Smooth muscle cell (in vitro differentiated cells): ENCODE data around the gene ITGA5. TPM values are rescaled to one million over a fixed set of nuclear protein-coding genes. Genes with fewer than 3 reads are reported as not detected.

Experiments used
- DNase-seq: peaks from one replicate; lab custom pipeline; 2025; ENCODE audit not compliant: unreplicated experiment; lab: John Stamatoyannopoulos, UW
- H2AFZ ChIP-seq: fragments of 200-600 bp; sonication (generic); 2 replicates; pipeline ENCODE4 v1.6.0; 2016; ENCODE audit warnings: antibody characterized with exemption, low read depth, mild to moderate bottlenecking
- H3F3A ChIP-seq: fragments of 200-600 bp; sonication (generic); 2 replicates; pipeline ENCODE4 v1.6.0; 2017; ENCODE audit warnings: antibody characterized with exemption, low read depth
- H3K27ac ChIP-seq: fragments of 200-600 bp; sonication (generic); 2 replicates; pipeline ENCODE4 v1.5.1; 2016; ENCODE audit warnings: low read depth, mild to moderate bottlenecking
- H3K27me3 ChIP-seq: fragments of 200-600 bp; sonication (generic); 2 replicates; pipeline ENCODE4 v1.6.1; 2016; ENCODE audit warnings: low read depth, mild to moderate bottlenecking
- H3K36me3 ChIP-seq: fragments of 200-600 bp; sonication (generic); 2 replicates; pipeline ENCODE4 v1.5.1; 2016; ENCODE audit warnings: low read depth
- H3K4me1 ChIP-seq: fragments of 200-600 bp; sonication (generic); 2 replicates; pipeline ENCODE4 v1.5.1; 2016; ENCODE audit warnings: low read depth
- H3K4me2 ChIP-seq: fragments of 200-600 bp; sonication (generic); 2 replicates; pipeline ENCODE4 v1.6.0; 2016; ENCODE audit warnings: mild to moderate bottlenecking
- H3K4me3 ChIP-seq: fragments of 200-600 bp; sonication (generic); 2 replicates; pipeline ENCODE4 v1.5.1; 2016; ENCODE audit warnings: mild to moderate bottlenecking
- H3K79me2 ChIP-seq: fragments of 200-600 bp; sonication (generic); 2 replicates; pipeline ENCODE4 v1.6.0; 2016; ENCODE audit warnings: low read depth, mild to moderate bottlenecking
- H3K9ac ChIP-seq: fragments of 200-600 bp; sonication (generic); 2 replicates; pipeline ENCODE4 v1.6.0; 2016; ENCODE audit warnings: low read depth
- H3K9me3 ChIP-seq: fragments of 200-600 bp; sonication (generic); replicated peaks from 2 replicates; pipeline ENCODE4 v1.5.1; 2016; ENCODE audit warnings: low read depth
- H4K20me1 ChIP-seq: fragments of 200-600 bp; sonication (generic); 2 replicates; pipeline ENCODE4 v1.6.0; 2016; ENCODE audit warnings: low read depth
- CTCF ChIP-seq: fragments of 200-600 bp; sonication (generic); IDR thresholded peaks from 2 replicates; pipeline ENCODE4 v1.5.1; 2017; ENCODE audit warnings: borderline replicate concordance, mild to moderate bottlenecking, antibody characterized with exemption; ENCODE audit not compliant: insufficient read depth, poor library complexity, severe bottlenecking
- WGBS: methylation state at CpG from one replicate; pipeline ENCODE4 v1.1.7; 2016; ENCODE audit warnings: low lambda C conversion rate; 5-methylcytosine and 5-hydroxymethylcytosine counted together
- polyA plus RNA-seq: library from polyadenylated mRNA; unstranded; fragments of >200 nt; fragmentation: Nextera tagmentation; extraction: Ambion mirVana; gene quantifications from 2 replicates; pipeline ENCODE4 v1.2.1, GENCODE V29; 2016
- total RNA-seq: library from RNA; depleted of rRNA; stranded (reverse); fragments of >200 nt; gene quantifications from 2 replicates; pipeline ENCODE4 v1.2.3, GENCODE V29; 2014

Gene ITGA5
- total and polyA plus RNA-seq, 2 experiments from 2014 or later: 163 to 192 TPM

DNA sequence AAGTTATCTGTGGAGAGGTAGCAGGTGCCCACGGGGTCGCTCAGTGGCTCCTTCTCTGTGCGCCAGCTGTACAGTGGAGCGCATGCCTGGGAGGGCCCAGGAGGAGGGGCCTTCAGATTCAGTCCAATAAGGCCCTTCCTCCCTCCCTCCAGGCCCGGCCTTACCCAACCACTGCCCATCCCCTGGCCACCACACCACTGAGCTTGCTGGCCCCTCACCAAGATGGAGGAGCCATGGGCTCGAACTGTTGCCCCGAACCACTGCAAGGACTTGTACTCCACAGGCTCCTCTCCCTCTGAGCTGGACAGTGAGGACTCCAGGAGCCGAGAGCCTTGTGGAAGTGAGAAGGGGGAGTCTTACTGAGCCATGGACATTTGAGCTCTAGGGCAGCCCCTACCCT, 9.8 kb downstream of the ITGA5 start:
- Histone ChIP-seq H3K4me3 (no peak overlapping the region), H3K4me2 (no peak overlapping the region), H3F3A (peaks cover 20% of the 10 kb centered on the region), H3K27ac (no peak overlapping the region), H3K4me1 (peaks cover 3% of the 10 kb centered on the region), H3K27me3 (no peaks in the 10 kb centered on the region), H3K9ac (no peak overlapping the region), H3K9me3 (no peaks in the 10 kb centered on the region), H2AFZ (no peak overlapping the region), H3K36me3 (peaks cover 10% of the 10 kb centered on the region), H4K20me1 (peaks cover 60% of the 10 kb centered on the region), H3K79me2 (peaks cover 39% of the 10 kb centered on the region)
- no peak for DNase-seq
- no peak for TF ChIP-seq CTCF
- WGBS: 99% methylated on average over 8 of the region's 8 CpGs

GRCh38 chr12:54407183-54407905, 11.7 kb downstream of the ITGA5 start:
- TF ChIP-seq CTCF: no peak
- no peaks in the 10 kb centered on the region for H3K9me3 ChIP-seq
- H4K20me1 ChIP-seq: peaks cover 48% of the 10 kb centered on the region
- H3K27me3 ChIP-seq: no peaks in the 10 kb centered on the region
- H3K79me2 ChIP-seq: peaks cover 20% of the 10 kb centered on the region
- no peak overlapping the region for H2AFZ ChIP-seq
- no peaks in the 10 kb centered on the region for H3K4me1 ChIP-seq
- H3K36me3 ChIP-seq: peaks cover 10% of the 10 kb centered on the region
- H3K4me3 ChIP-seq: no peak overlapping the region
- DNase-seq: no peak
- 97% methylated on average over 5 of the region's 5 CpGs for WGBS
- no peak overlapping the region for H3K9ac ChIP-seq
- no peak overlapping the region for H3K4me2 ChIP-seq
- H3K27ac ChIP-seq: no peak overlapping the region
- H3F3A ChIP-seq: peaks cover 23% of the 10 kb centered on the region

DNA sequence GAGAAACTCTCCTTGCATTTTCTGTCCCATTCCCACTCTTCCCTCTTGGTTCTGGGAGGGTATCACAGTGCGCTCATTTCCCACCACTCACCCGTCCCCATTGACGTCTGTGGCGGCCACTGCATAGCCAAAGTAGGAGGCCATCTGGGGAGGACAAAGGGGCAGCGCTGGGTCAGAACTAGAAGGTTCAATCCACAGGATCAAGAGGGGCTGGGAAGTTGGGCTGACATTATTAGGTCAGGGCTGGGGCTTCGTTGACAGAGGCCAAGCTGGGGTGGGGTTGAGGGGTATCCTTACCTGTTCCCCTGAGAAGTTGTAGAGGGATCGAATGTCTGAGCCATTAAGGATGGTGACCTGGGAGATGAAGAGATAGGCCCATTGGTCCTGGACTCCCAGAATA, 13.5 kb downstream of the ITGA5 start:
- H3K36me3 ChIP-seq: peaks cover 10% of the 10 kb centered on the region

More for the DNA sequence above, 13.5 kb downstream of the ITGA5 start:
- Histone ChIP-seq H3K9me3 (no peaks in the 10 kb centered on the region), H4K20me1 (peaks cover 32% of the 10 kb centered on the region), H3K27me3 (no peaks in the 10 kb centered on the region), H2AFZ (no peak overlapping the region), H3K9ac (no peak overlapping the region), H3K4me2 (no peak overlapping the region), H3K4me3 (no peak overlapping the region), H3F3A (peaks cover 26% of the 10 kb centered on the region), H3K27ac (no peak overlapping the region), H3K79me2 (peaks cover 13% of the 10 kb centered on the region), H3K4me1 (no peaks in the 10 kb centered on the region)
- DNase-seq: no peak
- TF ChIP-seq CTCF: no peak
- WGBS: 96% methylated on average over 7 of the region's 7 CpGs
